GM12865 (cell line): Measurements from ENCODE around the gene MARK1.

ENCODE experiments used
- DNase-seq: peaks from one replicate; pipeline ENCODE4 v3.0.0; 2010; ENCODE audit warnings: low read depth
- H3K4me3 ChIP-seq: 2 replicates; pipeline ENCODE4 v1.5.1; 2011; ENCODE audit warnings: mild to moderate bottlenecking, low read depth, low read length, control low read depth
- CTCF ChIP-seq: IDR thresholded peaks from 2 replicates; pipeline ENCODE4 v1.5.1; 2011; ENCODE audit warnings: low read length, control low read depth, low read depth, inconsistent platforms; ENCODE audit not compliant: insufficient read depth; ENCODE audit errors: missing control alignments

Gene MARK1

GRCh38 chr1:220551718-220552117, 23.8 kb downstream of the MARK1 start:
- no peak for TF ChIP-seq CTCF
- DNase-seq = no peak
- H3K4me3 ChIP-seq = no peak overlapping the region

GRCh38 chr1:220552672-220553260, 24.8 kb downstream of the MARK1 start:
- TF ChIP-seq CTCF = no peak
- H3K4me3 ChIP-seq = no peak overlapping the region
- no peak for DNase-seq

- TF ChIP-seq CTCF = no peak
- no peak overlapping the region for H3K4me3 ChIP-seq
- DNase-seq = no peak
These were observed 28.7 kb downstream of the MARK1 start for GRCh38 chr1:220556641-220557040.

DNA sequence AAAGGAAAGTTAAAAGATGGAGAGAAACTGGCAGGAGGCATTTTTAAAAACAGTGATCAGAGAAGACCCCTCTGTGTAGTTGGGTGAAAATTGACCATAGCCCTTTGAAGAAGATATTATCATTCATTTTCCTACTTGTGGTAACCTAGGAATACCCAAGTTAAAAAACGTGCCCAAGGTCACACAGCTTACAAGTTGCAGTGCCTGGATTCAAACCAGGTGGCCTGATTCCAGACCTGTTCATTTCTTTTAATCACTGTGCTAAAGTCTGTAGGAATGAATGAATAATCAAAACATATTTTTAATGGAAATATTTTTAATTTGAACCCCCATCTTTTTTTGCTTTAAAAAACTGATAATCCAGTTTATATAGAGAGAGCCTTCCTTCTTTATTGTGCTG, 35.6 kb downstream of the MARK1 start:
- no peak for TF ChIP-seq CTCF
- DNase-seq = no peak
- no peak overlapping the region for H3K4me3 ChIP-seq

DNA sequence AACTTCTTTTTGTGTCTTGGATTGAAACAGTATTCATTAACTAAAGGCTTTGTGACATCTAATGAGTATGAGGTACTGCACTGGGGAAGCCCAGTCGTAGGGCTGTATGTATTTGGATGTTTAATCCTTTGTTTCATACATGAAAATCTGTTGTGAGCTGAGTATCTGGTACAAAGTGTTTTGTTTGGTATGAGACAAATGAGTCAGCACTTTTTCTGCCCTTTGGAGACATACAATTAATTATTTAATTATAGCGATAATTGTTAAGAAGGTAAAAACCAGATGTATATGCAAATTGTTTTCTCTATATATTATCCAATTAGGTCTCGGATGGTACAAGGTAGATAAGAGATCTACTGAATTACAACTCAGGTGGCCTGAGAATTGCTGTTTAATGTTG, 36.3 kb downstream of the MARK1 start:
- TF ChIP-seq CTCF = no peak
- DNase-seq = no peak
- H3K4me3 ChIP-seq = no peak overlapping the region

DNA sequence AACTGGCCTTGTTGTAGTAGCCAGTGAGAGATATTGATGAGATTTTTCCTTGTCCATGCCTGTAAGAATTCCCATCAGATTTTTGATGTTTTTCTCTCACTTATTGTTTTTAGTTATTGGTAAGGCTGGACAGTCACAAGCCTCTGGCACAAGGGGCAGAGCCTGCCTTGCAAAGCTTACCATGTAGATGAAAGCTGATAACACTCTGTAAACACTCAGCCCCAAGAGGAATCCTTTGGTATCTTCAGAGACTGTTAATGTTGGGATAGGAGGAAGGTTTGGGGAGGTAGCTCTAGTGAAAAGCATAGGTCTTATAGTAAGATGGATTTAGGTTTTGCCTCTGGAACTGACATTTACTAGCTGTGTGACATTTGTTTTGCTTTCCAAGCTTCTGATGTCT, 37.7 kb downstream of the MARK1 start:
- DNase-seq = no peak
- H3K4me3 ChIP-seq = no peak overlapping the region
- no peak for TF ChIP-seq CTCF

- H3K4me3 ChIP-seq = no peak overlapping the region
- TF ChIP-seq CTCF = no peak
- DNase-seq = no peak
These were observed 38.9 kb downstream of the MARK1 start for GRCh38 chr1:220566869-220567268.
